SK-N-SH treated with all-trans-retinoic acid at 6 μM for 48 hours (cell line): ENCODE measurements around the gene PLET1.

Experiments
- ATAC-seq: fragments of 200-7000 bp; cut with Tn5 transposase; 3 replicates; pipeline ENCODE4 v1.9.1; 2020; ENCODE audit warnings: mild to moderate bottlenecking, moderate library complexity
- ARNTL ChIP-seq: fragments of 450-650 bp; formaldehyde crosslinking; IDR thresholded peaks from 2 replicates; pipeline ENCODE4 v1.5.0; 2020; ENCODE audit warnings: low read depth, mild to moderate bottlenecking, moderate library complexity, borderline replicate concordance
- BACH2 ChIP-seq: fragments of 250-450 bp; sonication (Bioruptor Pico); IDR thresholded peaks from 2 replicates; pipeline ENCODE4 v1.9.0; 2021; ENCODE audit warnings: mild to moderate bottlenecking, borderline replicate concordance
- CSDC2 ChIP-seq: fragments of 250-450 bp; sonication (Bioruptor Pico); IDR thresholded peaks from 2 replicates; pipeline ENCODE4 v1.5.0; 2020; ENCODE audit warnings: mild to moderate bottlenecking, moderate library complexity
- CSRNP3 ChIP-seq: fragments of 250-450 bp; sonication (Bioruptor Pico); IDR thresholded peaks from 2 replicates; pipeline ENCODE4 v1.5.1; 2021; ENCODE audit warnings: mild to moderate bottlenecking, moderate library complexity
- GLIS3 ChIP-seq: fragments of 250-450 bp; sonication (Bioruptor Pico); IDR thresholded peaks from 2 replicates; pipeline ENCODE4 v1.5.0; 2020; ENCODE audit warnings: mild to moderate bottlenecking, moderate library complexity
- ISL1 ChIP-seq: fragments of 250-450 bp; sonication (Bioruptor Pico); IDR thresholded peaks from 2 replicates; pipeline ENCODE4 v2.1.2; 2022; ENCODE audit warnings: mild to moderate bottlenecking, moderate library complexity
- OSR1 ChIP-seq: fragments of 250-450 bp; sonication (Bioruptor Pico); IDR thresholded peaks from 2 replicates; pipeline ENCODE4 v1.8.0; 2022; ENCODE audit warnings: moderate library complexity, mild to moderate bottlenecking, inconsistent platforms
- POU6F1 ChIP-seq: fragments of 250-450 bp; sonication (Bioruptor Pico); IDR thresholded peaks from 2 replicates; pipeline ENCODE4 v1.8.0; 2021; ENCODE audit warnings: low read depth, mild to moderate bottlenecking, moderate library complexity, borderline replicate concordance
- RARB ChIP-seq: fragments of 250-450 bp; sonication (Bioruptor Pico); IDR thresholded peaks from 2 replicates; pipeline ENCODE4 v1.8.0; 2021; ENCODE audit warnings: mild to moderate bottlenecking, moderate library complexity
- SNAI2 ChIP-seq: fragments of 250-450 bp; sonication (Bioruptor Pico); IDR thresholded peaks from 2 replicates; pipeline ENCODE4 v1.5.0; 2020; ENCODE audit warnings: mild to moderate bottlenecking, moderate library complexity
- TCF4 ChIP-seq: fragments of 250-450 bp; sonication (Bioruptor Pico); IDR thresholded peaks from 2 replicates; pipeline ENCODE4 v1.8.0; 2021; ENCODE audit warnings: mild to moderate bottlenecking, moderate library complexity, borderline replicate concordance
- TOX ChIP-seq: fragments of 250-450 bp; sonication (Bioruptor Pico); IDR thresholded peaks from 2 replicates; pipeline ENCODE4 v1.8.0; 2021; ENCODE audit warnings: mild to moderate bottlenecking, moderate library complexity, borderline replicate concordance
- ZC3H10 ChIP-seq: fragments of 250-450 bp; sonication (Bioruptor Pico); IDR thresholded peaks from 2 replicates; pipeline ENCODE4 v1.5.1; 2021; ENCODE audit warnings: mild to moderate bottlenecking, moderate library complexity
- ZFP3 ChIP-seq: fragments of 250-450 bp; sonication (Bioruptor Pico); IDR thresholded peaks from 2 replicates; pipeline ENCODE4 v1.5.0; 2020; ENCODE audit warnings: mild to moderate bottlenecking, moderate library complexity
- ZNF565 ChIP-seq: fragments of 450-650 bp; formaldehyde crosslinking; conservative IDR thresholded peaks from 2 replicates; pipeline ENCODE4 v1.5.0; 2020; ENCODE audit warnings: low read depth, mild to moderate bottlenecking, moderate library complexity
- ZNF70 ChIP-seq: fragments of 450-650 bp; formaldehyde crosslinking; IDR thresholded peaks from 2 replicates; pipeline ENCODE4 v1.5.0; 2020; ENCODE audit warnings: mild to moderate bottlenecking, moderate library complexity
- ZNF8 ChIP-seq: fragments of 450-650 bp; formaldehyde crosslinking; IDR thresholded peaks from 2 replicates; pipeline ENCODE4 v1.5.0; 2020; ENCODE audit warnings: mild to moderate bottlenecking, moderate library complexity
- TF ChIP-seq, protein P1 (sequence below): fragments of 250-450 bp; sonication (Bioruptor Pico); IDR thresholded peaks from 2 replicates; pipeline ENCODE4 v1.5.1; 2020; ENCODE audit warnings: low read depth, mild to moderate bottlenecking, moderate library complexity
- TF ChIP-seq, protein P2 (sequence below): fragments of 250-450 bp; sonication (Bioruptor Pico); IDR thresholded peaks from 2 replicates; pipeline ENCODE4 v1.8.0; 2020; ENCODE audit warnings: mild to moderate bottlenecking, moderate library complexity, borderline replicate concordance
- TF ChIP-seq, protein P3 (sequence below): fragments of 250-450 bp; sonication (Bioruptor Pico); IDR thresholded peaks from 2 replicates; pipeline ENCODE4 v1.5.0; 2020; ENCODE audit warnings: mild to moderate bottlenecking, moderate library complexity

The PLET1 gene

GRCh38 chr11:112225753-112226061 lies 35.0 kb downstream of the PLET1 start:
- TF ChIP-seq ISL1 (CRISPR knock-in tag) (no peak), POU6F1 (CRISPR knock-in tag) (no peak), ZFP3 (CRISPR knock-in tag) (no peak), ARNTL (CRISPR knock-in tag) (no peak), BACH2 (CRISPR knock-in tag) (no peak), CSDC2 (CRISPR knock-in tag) (no peak), ZNF70 (CRISPR knock-in tag) (no peak), CSRNP3 (no peak), TOX (CRISPR knock-in tag) (no peak), OSR1 (CRISPR knock-in tag) (no peak), ZNF8 (CRISPR knock-in tag) (no peak), ZC3H10 (CRISPR knock-in tag) (no peak), ZNF565 (CRISPR knock-in tag) (no peak), TCF4 (CRISPR knock-in tag) (no peak), SNAI2 (CRISPR knock-in tag) (no peak), RARB (CRISPR knock-in tag) (no peak)
- TF ChIP-seq, protein P1, sequence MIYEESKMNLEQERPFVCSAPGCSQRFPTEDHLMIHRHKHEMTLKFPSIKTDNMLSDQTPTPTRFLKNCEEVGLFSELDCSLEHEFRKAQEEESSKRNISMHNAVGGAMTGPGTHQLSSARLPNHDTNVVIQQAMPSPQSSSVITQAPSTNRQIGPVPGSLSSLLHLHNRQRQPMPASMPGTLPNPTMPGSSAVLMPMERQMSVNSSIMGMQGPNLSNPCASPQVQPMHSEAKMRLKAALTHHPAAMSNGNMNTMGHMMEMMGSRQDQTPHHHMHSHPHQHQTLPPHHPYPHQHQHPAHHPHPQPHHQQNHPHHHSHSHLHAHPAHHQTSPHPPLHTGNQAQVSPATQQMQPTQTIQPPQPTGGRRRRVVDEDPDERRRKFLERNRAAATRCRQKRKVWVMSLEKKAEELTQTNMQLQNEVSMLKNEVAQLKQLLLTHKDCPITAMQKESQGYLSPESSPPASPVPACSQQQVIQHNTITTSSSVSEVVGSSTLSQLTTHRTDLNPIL (CRISPR knock-in tag) = no peak
- TF ChIP-seq, protein P2, sequence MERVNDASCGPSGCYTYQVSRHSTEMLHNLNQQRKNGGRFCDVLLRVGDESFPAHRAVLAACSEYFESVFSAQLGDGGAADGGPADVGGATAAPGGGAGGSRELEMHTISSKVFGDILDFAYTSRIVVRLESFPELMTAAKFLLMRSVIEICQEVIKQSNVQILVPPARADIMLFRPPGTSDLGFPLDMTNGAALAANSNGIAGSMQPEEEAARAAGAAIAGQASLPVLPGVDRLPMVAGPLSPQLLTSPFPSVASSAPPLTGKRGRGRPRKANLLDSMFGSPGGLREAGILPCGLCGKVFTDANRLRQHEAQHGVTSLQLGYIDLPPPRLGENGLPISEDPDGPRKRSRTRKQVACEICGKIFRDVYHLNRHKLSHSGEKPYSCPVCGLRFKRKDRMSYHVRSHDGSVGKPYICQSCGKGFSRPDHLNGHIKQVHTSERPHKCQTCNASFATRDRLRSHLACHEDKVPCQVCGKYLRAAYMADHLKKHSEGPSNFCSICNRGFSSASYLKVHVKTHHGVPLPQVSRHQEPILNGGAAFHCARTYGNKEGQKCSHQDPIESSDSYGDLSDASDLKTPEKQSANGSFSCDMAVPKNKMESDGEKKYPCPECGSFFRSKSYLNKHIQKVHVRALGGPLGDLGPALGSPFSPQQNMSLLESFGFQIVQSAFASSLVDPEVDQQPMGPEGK (CRISPR knock-in tag) = no peak
- TF ChIP-seq, protein P3, sequence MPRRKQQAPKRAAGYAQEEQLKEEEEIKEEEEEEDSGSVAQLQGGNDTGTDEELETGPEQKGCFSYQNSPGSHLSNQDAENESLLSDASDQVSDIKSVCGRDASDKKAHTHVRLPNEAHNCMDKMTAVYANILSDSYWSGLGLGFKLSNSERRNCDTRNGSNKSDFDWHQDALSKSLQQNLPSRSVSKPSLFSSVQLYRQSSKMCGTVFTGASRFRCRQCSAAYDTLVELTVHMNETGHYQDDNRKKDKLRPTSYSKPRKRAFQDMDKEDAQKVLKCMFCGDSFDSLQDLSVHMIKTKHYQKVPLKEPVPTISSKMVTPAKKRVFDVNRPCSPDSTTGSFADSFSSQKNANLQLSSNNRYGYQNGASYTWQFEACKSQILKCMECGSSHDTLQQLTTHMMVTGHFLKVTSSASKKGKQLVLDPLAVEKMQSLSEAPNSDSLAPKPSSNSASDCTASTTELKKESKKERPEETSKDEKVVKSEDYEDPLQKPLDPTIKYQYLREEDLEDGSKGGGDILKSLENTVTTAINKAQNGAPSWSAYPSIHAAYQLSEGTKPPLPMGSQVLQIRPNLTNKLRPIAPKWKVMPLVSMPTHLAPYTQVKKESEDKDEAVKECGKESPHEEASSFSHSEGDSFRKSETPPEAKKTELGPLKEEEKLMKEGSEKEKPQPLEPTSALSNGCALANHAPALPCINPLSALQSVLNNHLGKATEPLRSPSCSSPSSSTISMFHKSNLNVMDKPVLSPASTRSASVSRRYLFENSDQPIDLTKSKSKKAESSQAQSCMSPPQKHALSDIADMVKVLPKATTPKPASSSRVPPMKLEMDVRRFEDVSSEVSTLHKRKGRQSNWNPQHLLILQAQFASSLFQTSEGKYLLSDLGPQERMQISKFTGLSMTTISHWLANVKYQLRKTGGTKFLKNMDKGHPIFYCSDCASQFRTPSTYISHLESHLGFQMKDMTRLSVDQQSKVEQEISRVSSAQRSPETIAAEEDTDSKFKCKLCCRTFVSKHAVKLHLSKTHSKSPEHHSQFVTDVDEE (CRISPR knock-in tag) = no peak
- no peak for ATAC-seq

- TF ChIP-seq ZNF8 (CRISPR knock-in tag) = no peak
- TF ChIP-seq, protein P1 (CRISPR knock-in tag) = no peak
- no peak for TF ChIP-seq CSRNP3
- no peak for TF ChIP-seq TOX (CRISPR knock-in tag)
- peak; percentile 25; the same call in 1 of the 2 replicates for TF ChIP-seq ISL1 (CRISPR knock-in tag)
- no peak for TF ChIP-seq GLIS3 (CRISPR knock-in tag)
- peak; percentile 65; the same call in 1 of the 2 replicates for TF ChIP-seq TCF4 (CRISPR knock-in tag)
- TF ChIP-seq ZNF565 (CRISPR knock-in tag) = no peak
- no peak for TF ChIP-seq ZC3H10 (CRISPR knock-in tag)
- TF ChIP-seq BACH2 (CRISPR knock-in tag) = no peak
- TF ChIP-seq, all 23 proteins: peak for 2
- no peak for ATAC-seq
These were observed 36.7 kb downstream of the PLET1 start for GRCh38 chr11:112223754-112224532.
